ENCODE measurements around the gene PCBP2.

The PCBP2 gene

DNA sequence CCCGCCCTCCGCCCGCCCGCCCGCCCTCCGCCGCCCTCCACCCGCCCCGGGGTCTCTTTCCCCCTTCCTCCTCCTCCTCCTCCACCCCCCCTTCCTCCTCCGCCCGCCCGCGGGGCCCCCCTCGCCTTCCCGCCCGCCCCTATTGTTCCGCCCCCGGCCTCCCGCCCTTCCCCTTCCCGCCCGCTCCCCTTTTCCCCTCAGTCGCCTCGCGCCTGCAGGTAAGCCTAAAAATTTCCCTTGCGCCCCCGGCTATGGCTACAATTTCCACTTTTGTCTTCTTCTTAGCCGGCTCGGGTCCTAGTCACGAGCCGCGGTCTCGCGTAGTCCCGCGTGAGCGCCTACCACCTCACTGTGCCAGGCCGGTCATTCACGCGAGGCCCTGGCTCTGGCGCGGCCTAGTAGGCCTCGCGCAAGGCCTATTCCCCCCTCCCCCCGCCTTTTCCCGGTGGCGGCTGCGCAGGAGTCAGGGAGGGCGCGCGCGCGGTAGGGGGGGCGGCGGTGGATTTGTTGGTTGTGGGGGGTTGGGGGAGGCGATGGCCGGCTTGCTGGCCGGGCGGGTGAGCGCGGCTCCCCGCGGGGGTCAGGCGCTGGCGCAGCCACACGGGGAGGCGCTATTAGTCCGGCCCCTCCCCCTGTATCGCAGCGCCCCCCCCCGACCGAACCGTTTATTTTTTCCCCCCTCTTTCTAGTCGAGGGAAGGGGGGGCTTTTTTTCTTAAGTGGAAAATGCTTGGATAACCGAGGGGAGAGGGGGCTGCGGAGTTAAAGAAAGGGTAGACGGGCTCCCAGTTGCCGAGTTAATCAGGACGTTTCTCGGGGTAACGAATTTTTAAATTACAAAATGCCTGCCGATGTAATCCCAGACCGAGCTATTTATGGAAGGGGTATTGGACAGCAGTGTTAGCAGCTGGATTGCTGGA is 516 bp downstream of the PCBP2 start:
- peak overlapping the region; percentile 90 for H3K27ac ChIP-seq

DNA sequence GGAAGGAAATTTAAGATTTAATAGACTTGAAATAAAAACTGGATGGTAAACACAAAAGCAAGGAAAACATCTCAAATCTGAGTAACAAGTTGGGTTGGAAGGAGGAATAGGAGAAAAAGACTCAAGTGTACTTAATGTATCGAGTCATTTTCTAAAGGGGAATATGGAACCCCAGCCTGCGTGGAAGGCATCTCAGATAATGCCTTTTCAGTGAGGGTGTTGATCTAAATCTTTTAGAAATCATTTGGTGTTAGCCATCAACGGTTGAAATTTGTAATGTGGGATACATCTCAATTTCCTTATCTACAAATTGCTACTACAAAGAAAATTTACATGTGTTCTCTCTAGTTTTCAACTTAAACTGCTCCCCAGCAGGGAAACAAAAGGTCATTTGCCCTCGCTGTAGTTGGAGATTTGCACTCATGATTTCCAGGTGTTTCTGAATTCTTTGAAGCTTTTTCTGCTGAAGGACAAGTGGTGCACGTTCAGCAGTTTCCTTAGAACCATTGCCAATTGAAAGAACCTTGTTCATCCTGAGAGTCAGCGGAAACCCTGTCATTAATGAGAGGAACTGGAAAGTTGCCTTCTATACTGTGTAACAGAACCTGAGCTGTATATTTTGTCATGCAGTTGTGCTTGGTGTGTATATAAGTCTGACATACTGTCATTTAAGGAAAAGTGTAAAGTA is 2.2 kb downstream of the PCBP2 start:
- no peak for TF ChIP-seq ZFX (IDR thresholded peaks at IDR 0.05)
- TF ChIP-seq, protein P1, sequence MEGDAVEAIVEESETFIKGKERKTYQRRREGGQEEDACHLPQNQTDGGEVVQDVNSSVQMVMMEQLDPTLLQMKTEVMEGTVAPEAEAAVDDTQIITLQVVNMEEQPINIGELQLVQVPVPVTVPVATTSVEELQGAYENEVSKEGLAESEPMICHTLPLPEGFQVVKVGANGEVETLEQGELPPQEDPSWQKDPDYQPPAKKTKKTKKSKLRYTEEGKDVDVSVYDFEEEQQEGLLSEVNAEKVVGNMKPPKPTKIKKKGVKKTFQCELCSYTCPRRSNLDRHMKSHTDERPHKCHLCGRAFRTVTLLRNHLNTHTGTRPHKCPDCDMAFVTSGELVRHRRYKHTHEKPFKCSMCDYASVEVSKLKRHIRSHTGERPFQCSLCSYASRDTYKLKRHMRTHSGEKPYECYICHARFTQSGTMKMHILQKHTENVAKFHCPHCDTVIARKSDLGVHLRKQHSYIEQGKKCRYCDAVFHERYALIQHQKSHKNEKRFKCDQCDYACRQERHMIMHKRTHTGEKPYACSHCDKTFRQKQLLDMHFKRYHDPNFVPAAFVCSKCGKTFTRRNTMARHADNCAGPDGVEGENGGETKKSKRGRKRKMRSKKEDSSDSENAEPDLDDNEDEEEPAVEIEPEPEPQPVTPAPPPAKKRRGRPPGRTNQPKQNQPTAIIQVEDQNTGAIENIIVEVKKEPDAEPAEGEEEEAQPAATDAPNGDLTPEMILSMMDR (conservative IDR thresholded peaks at IDR 0.05) = no peak
- no peak overlapping the region for H3K27ac ChIP-seq

More for the DNA sequence above, 516 bp downstream of the PCBP2 start:
- TF ChIP-seq, protein P1 (conservative IDR thresholded peaks at IDR 0.05) = peak; percentile 51
- TF ChIP-seq ZFX (IDR thresholded peaks at IDR 0.05) = peak; percentile 100

DNA sequence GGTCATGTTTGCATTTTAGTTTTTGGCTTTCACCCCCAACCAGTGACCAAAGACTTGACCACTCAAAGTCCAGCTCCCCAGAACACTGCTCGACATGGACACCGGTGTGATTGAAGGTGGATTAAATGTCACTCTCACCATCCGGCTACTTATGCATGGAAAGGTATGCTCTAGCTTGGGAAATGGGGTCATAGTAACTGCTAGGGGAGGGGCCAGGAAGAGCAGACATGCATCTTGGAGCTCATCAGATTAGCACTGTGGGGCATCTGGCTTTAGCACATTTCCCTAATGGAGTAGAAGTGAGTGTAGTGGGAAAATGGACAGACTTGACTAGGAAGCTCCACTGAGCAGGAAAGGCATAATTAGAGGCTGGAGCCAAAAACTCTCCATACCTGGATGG is 2.8 kb downstream of the PCBP2 start:
- H3K27ac ChIP-seq = no peak overlapping the region
- TF ChIP-seq ZFX (IDR thresholded peaks at IDR 0.05) = no peak
- TF ChIP-seq, protein P1 (conservative IDR thresholded peaks at IDR 0.05) = no peak

DNA sequence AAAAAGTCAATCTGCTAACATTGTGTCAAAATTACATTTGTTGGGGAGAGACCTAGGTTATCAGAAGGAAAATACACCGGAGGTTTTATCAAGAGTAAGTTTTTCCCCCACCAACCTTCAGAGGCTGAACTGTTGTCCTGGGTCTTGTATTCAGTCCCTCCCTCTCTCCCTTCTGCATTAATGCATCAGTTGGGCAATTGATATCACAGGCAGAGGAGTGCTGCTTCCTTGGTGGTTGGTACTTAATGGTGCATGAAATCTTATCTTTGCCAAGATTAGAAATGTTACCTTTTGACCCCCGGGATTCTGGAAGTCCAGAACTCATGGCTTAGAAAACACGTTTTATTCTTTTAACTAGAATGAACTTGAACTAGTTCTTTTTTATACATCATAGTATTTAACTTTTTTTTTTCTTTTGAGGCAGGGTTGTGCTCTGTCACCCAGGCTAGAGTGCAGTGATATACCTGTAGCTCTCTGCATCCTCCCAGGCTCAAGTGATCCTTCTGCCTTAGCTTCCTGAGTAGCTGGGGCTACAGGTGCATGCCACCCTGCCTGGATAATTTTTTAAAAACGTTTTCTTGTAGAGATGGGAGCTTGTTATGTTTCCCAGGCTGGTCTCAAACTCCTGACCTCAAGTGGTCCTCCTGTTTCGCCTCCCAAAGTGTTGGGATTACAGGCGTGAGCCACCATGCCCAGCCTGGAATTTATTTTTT is 4.9 kb downstream of the PCBP2 start:
- no peak overlapping the region for H3K27ac ChIP-seq
- no peak for TF ChIP-seq ZFX (IDR thresholded peaks at IDR 0.05)
- TF ChIP-seq, protein P1 (conservative IDR thresholded peaks at IDR 0.05) = no peak

DNA sequence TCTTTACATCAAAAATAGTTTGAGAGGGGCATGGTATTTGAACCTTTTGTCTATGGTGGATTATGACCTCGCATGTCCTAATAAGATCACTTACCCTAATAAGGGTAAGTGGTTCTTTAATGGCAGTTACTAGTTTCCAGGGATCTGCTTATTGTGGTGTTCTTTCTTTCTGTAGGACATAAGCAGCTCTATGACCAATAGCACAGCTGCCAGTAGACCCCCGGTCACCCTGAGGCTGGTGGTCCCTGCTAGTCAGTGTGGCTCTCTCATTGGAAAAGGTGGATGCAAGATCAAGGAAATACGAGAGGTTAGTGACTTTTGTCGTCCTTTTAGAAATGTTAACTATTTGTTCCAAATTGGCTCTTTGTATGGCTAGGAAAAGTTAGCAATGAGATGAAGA is 7.2 kb downstream of the PCBP2 start:
- no peak overlapping the region for H3K27ac ChIP-seq
- TF ChIP-seq, protein P1 (conservative IDR thresholded peaks at IDR 0.05) = no peak
- no peak for TF ChIP-seq ZFX (IDR thresholded peaks at IDR 0.05)

DNA sequence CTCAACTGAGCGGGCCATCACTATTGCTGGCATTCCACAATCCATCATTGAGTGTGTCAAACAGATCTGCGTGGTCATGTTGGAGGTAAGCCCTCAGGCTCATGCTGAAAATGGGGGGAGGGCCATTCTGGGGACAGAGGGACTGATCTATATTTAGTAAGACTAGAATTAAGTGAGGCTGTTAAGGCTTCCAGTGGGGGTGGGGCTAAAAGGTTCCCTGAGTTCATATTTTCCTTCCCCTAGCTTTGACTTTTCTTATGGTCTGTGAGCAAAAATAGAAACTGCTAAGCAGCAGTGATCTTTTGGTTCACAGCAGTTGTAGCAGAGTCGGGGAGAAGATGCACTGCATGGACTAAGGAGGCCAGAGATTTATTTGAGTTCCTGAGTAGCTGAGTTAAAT is 9.2 kb downstream of the PCBP2 start:
- no peak overlapping the region for H3K27ac ChIP-seq
- TF ChIP-seq ZFX (IDR thresholded peaks at IDR 0.05) = no peak
- TF ChIP-seq, protein P1 (conservative IDR thresholded peaks at IDR 0.05) = no peak
